WI38 (cell line): ENCODE data around the gene OVOL1.

ENCODE experiments used
- H3K4me3 ChIP-seq: 2 replicates; pipeline ENCODE4 v1.5.1; 2011; ENCODE audit warnings: low read depth, mild to moderate bottlenecking, control low read depth, low read length
- CTCF ChIP-seq: IDR thresholded peaks from 2 replicates; pipeline ENCODE4 v1.5.1; 2012; ENCODE audit warnings: low read depth, mild to moderate bottlenecking, control low read depth, low read length

Gene OVOL1

GRCh38 chr11:65771589-65772112 is 15.2 kb upstream of the OVOL1 start:
- H3K4me3 ChIP-seq: no peak overlapping the region
- no peak for TF ChIP-seq CTCF

DNA sequence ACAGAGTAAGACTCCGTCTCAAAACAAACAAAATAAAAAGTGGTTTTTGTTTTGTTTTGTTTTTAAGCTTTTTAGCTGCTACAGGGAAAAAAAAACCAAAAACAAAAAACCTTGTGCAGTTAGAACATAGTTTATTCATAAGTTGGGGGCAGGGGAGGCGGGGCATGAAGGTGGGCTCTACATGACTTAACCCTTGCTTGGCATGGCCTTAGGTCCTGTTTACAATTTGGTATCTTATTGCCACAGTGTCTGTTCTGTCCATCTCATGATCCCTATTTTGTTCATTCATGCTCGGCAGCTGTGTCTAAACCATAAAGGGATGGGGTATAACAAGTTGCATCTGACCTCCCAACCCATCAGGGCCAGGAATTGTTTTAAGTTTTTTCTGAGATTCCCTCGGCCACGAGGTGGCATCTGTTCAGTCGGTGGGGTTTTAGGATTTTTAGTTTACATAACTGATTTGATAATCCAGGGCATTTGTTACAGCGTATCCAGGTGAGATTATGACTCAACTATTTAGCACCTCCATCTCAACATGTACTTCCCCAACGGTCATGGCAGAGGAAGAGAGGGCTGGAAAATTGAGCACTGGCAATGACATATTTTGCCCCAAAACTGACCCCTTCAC is 13.0 kb upstream of the OVOL1 start:
- no peak overlapping the region for H3K4me3 ChIP-seq
- TF ChIP-seq CTCF: no peak

- no peak overlapping the region for H3K4me3 ChIP-seq
- TF ChIP-seq CTCF: no peak
Measured at GRCh38 chr11:65774525-65775306, 12.1 kb upstream of the OVOL1 start.

- H3K4me3 ChIP-seq: no peak overlapping the region
- TF ChIP-seq CTCF: no peak
Measured at GRCh38 chr11:65776196-65776595, 10.7 kb upstream of the OVOL1 start.

GRCh38 chr11:65776710-65777141 is 10.1 kb upstream of the OVOL1 start:
- TF ChIP-seq CTCF: no peak
- no peak overlapping the region for H3K4me3 ChIP-seq

DNA sequence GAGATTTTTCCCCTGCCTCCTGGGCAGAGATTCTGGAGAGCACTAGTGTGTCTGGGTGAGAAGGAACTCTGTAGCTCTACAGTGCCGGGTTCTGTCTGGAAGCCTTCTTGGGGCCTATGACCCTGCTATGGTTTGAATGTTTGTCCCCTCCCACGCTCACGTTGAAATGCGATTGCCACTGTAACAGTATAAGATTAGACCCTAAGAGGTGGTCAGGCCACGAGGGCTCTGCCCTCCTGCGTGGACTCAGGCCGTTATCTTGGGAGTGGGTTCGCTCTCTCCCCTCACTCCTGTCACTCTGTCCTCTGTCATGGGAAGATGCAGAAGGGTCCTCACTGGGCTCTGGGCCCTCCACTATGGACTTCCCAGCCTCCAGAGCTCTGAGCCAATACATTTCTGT is 9.6 kb upstream of the OVOL1 start:
- H3K4me3 ChIP-seq: no peak overlapping the region
- TF ChIP-seq CTCF: no peak

DNA sequence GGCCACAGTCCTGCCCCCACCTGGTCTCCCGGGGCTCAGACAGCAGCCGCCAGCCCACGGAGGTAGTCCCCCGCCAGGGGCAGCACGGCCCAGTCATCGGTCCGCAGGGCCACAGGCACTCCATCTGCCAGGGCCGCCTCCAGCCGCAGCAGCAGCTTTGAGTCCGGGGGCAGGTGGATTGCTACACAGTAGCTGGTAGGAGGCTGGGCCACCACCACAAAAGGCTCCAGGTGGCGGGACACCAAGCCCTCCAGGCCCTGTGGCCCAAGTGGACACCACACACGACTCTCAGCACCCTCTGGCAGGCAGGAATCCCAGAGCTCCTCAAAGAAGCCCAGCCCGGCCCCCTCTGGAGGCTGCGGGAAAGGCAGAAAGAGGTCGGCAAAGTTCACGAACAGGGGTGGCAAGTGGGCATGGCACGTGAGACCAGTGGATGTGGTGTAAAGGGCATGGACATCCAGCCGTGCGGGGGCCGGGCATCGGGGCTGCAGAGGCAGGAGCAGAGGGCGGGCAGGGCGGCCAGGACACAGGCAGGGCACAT is 9.0 kb upstream of the OVOL1 start:
- no peak for TF ChIP-seq CTCF
- no peak overlapping the region for H3K4me3 ChIP-seq
